Activated naive CD4-positive, alpha-beta T cell treated with anti-CD3 and anti-CD28 coated beads for 36 hours (primary cell): ENCODE results near the gene LRRN2. TPM values are rescaled to one million over a fixed set of nuclear protein-coding genes. Genes with fewer than 3 reads are reported as not detected.
"Not testable (repeated sequence)": the region's sequence is repeated elsewhere in the genome, so short reads cannot be mapped to it uniquely, and the experiment has no call there.

ENCODE experiments used
- CTCF ChIA-PET: fragments of 350-600 bp; sonication (Branson Sonifier 250); formaldehyde crosslinking; loops from one replicate; lab custom pipeline; 2021; ENCODE audit warnings: antibody characterized with exemption; lab: Charles Lee
- DNase-seq: peaks from one replicate; pipeline ENCODE4 v3.0.0-alpha.2; 2020
- H3K27ac Mint-ChIP-seq: one replicate; pipeline ENCODE4 v1.8.0; 2021; ENCODE audit warnings: mild to moderate bottlenecking, mixed read lengths
- H3K27me3 Mint-ChIP-seq: one replicate; pipeline ENCODE4 v1.8.0; 2021; ENCODE audit warnings: low read depth, mixed read lengths
- H3K36me3 Mint-ChIP-seq: one replicate; pipeline ENCODE4 v1.8.0; 2021; ENCODE audit warnings: low read depth, mixed read lengths
- H3K4me1 Mint-ChIP-seq: one replicate; pipeline ENCODE4 v1.8.0; 2021; ENCODE audit warnings: low read depth, mixed read lengths
- H3K4me3 Mint-ChIP-seq: one replicate; pipeline ENCODE4 v1.8.0; 2021; ENCODE audit warnings: mild to moderate bottlenecking, moderate library complexity, mixed read lengths
- H3K9me3 Mint-ChIP-seq: one replicate; pipeline ENCODE4 v1.8.0; 2021; ENCODE audit warnings: mixed read lengths
- intact Hi-C: fragments of 100-400 bp; cut with micrococcal nuclease; formaldehyde crosslinking; loops from one replicate; pipeline ENCODE4 v1.15.1; 2023
- total RNA-seq, 2 experiments: library from RNA; stranded (reverse); gene quantifications; one replicate each; pipeline ENCODE4 v1.2.3, GENCODE V29; 2021

LRRN2 gene
- not detected for total RNA-seq

DNA sequence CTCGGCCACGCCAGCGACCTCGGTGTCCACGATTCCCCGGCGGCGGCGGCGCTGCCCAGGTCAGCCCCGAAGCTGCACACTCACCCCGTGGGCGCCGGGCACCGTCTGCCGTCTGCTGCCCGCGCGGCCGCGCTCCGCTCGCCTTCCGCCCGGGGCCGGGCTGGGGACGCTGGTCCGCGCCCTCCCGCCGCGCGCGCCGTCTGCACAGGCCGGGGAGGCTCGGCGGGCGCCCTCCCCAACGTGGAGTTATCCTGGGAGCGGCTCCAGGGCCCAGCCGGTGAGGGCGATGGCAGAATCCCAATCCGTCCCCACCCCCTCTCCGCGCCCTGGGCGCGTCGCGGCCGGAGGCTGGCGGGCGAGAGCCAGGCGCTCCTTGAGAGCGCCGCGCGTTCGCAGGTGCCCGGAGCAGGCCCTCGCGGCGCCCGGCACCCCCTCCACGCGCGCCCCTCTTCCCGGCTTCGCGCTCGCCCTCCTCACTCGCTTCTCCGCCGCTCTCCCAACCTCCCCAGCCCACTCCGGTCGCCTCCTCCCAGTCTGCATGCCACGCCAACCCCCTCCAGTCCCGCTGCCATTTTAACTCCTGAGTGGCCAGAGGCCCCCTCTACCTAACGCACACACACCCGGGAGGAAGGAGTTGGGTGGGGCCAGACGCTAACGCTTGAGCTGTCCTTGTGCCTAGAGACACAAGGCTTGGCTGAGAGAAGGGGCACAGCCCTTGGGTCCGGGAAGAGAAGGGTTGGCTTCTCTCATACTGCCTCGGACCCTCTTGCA, at the start of gene LRRN2:
Gene LRRN2, minus strand, starts transcription at position 503 of the 771 bp plus-strand sequence. CDS start 65,746 bp downstream, outside the sequence.
- no peaks in the 10 kb centered on the region for H3K9me3 Mint-ChIP-seq
- peaks cover 34% of the 10 kb centered on the region for H3K27me3 Mint-ChIP-seq
- peaks cover 8% of the 10 kb centered on the region for H3K4me1 Mint-ChIP-seq
- DNase-seq = no peak
- intact Hi-C loops = no loop called here
- H3K4me3 Mint-ChIP-seq = peak within 1 kb of the TSS; percentile 58
- CTCF ChIA-PET = interaction anchor here (1.1 to 2.3 kb wide), 2 partner anchors 120 to 121 kb away, joined by 3 to 5 read pairs; no protein-coding TSS in a partner anchor
- H3K27ac Mint-ChIP-seq = no peak within 1 kb of the TSS
- H3K36me3 Mint-ChIP-seq = no peaks in the 10 kb centered on the region

DNA sequence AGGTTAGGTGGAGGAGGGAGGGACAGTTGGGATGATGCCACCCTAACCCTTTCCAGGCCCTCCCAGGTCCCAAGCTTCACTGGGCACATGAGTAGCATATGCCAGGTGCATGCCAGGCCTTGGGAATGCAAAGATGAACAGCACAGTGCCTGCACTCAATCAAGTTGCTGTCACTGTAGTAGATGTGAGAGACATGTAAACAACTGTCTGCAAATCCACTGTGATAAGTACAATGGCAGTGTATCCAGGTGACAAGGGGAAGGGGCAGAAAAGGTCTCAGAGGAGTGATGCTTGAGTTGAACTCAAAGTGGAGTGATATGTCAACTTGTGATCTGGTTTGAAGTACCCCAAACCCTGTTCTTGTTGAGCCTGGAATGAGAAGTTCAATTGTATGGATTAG, 49.5 kb upstream of the LRRN2 start:
- CTCF ChIA-PET = interaction anchor here (0.7 to 0.9 kb wide), 2 partner anchors 28 to 72 kb away, joined by 3 read pairs; no protein-coding TSS in a partner anchor
- no peaks in the 10 kb centered on the region for H3K36me3 Mint-ChIP-seq
- H3K27ac Mint-ChIP-seq = no peak overlapping the region
- no peaks in the 10 kb centered on the region for H3K4me1 Mint-ChIP-seq
- peaks cover 2% of the 10 kb centered on the region for H3K27me3 Mint-ChIP-seq
- intact Hi-C loops = no loop called here
- peaks cover 8% of the 10 kb centered on the region for H3K9me3 Mint-ChIP-seq
- H3K4me3 Mint-ChIP-seq = no peak overlapping the region
- DNase-seq = no peak

DNA sequence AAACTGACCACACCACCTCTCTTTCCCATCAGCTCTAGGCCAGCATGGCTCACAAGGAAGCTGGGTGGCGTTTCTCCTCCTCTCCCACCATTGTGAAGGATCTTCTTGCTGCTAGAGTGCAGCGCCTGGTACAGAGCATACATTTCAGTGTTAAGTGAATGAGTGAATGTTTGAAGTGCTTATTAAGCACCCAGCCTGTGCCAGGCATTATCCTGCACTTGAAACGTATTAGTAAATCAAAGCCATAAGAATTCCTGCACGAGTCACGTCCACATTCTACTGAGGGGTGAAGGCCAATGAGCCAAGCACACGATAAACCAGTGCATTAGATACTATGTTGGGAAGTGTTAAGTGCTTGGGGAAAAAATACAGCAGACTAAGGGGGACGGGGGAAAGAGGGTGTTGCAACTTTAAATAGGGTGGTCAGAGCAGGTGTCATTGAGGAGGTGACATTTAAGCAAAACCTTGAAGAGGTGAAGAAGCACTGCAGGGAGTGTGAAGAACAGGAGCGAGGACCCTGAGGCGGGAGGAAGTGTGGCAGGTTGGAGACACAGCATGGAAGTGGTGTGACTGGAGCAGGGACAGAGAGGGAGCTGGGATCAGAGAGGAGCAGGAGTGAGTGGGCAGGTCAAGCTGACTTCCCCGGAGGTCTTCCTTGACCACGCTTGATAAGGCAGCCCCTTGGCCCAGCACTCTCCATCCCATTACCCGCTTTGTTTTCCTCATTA, 48.5 kb upstream of the LRRN2 start:
- Mint-ChIP-seq H3K4me1 (no peaks in the 10 kb centered on the region), H3K4me3 (no peak overlapping the region), H3K27me3 (peaks cover 2% of the 10 kb centered on the region), H3K36me3 (no peaks in the 10 kb centered on the region), H3K9me3 (peaks cover 8% of the 10 kb centered on the region), H3K27ac (no peak overlapping the region)
- intact Hi-C loops = no loop called here
- CTCF ChIA-PET = interaction anchor here (0.9 kb wide), 1 partner anchor 73 kb away, joined by 3 read pairs; no protein-coding TSS in a partner anchor
- no peak for DNase-seq

DNA sequence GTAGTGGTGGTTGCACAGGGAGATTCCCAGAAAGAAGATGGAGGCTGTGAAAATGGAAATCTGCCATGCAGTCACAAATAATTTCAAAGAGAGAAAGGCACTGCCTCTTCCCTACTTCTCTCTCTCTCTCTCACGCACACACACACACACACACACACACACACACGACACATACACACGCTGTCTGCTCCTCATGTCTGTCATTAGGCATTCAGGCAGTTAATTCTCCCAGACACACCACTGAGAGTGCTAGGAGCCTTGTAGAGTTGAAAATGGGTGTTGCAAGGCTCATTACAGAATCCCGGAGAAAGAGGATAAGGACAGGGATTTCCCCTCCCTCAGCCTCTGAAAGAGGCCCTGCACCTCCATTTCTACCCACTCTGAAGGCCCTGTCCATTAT, 47.8 kb upstream of the LRRN2 start:
- no peak overlapping the region for H3K27ac Mint-ChIP-seq
- no peaks in the 10 kb centered on the region for H3K4me1 Mint-ChIP-seq
- no peak overlapping the region for H3K4me3 Mint-ChIP-seq
- CTCF ChIA-PET = interaction anchor here (2.0 kb wide), 1 partner anchor 14 kb away, joined by 8 read pairs; no protein-coding TSS in a partner anchor
- intact Hi-C loops = no loop called here
- H3K9me3 Mint-ChIP-seq = peaks cover 2% of the 10 kb centered on the region
- no peaks in the 10 kb centered on the region for H3K36me3 Mint-ChIP-seq
- DNase-seq = no peak
- peaks cover under 1% of the 10 kb centered on the region for H3K27me3 Mint-ChIP-seq

DNA sequence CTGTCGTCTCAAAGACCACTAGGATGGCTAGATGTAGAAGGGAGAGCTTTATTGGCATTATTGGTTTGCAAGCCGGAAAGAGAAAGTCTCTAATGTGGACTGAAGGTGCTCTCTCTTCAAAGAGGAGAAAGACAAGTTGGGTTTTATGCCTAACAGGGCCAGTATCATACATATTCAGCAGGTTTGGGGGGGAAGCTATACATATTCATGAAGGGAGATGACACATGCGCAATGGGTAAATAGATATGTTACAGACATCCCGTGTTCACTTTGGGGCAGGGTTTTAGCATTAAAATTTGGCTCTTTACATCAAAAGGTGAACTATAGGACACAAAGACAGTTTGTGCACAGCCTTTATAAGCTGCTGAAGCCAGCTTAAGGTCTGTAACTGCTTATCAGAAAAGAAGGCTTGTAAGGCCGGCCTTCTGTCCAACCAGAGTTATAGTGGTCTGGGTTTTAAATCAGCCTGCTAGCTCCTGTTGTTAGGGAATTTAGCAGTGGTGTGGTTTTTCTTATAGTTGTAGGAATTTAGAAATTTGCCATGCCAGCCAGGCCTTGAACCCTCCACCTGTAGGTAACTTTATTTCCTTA, 46.5 kb upstream of the LRRN2 start:
- H3K4me3 Mint-ChIP-seq = no peak overlapping the region
- intact Hi-C loops = no loop called here
- no peaks in the 10 kb centered on the region for H3K27me3 Mint-ChIP-seq
- no peak overlapping the region for H3K27ac Mint-ChIP-seq
- no peaks in the 10 kb centered on the region for H3K4me1 Mint-ChIP-seq
- DNase-seq = no peak
- H3K9me3 Mint-ChIP-seq = peaks cover 2% of the 10 kb centered on the region
- no peaks in the 10 kb centered on the region for H3K36me3 Mint-ChIP-seq
- CTCF ChIA-PET = interaction anchor here (1.3 to 2.0 kb wide), 3 partner anchors 15 to 60 kb away, joined by 4 to 8 read pairs (median 6); no protein-coding TSS in a partner anchor

DNA sequence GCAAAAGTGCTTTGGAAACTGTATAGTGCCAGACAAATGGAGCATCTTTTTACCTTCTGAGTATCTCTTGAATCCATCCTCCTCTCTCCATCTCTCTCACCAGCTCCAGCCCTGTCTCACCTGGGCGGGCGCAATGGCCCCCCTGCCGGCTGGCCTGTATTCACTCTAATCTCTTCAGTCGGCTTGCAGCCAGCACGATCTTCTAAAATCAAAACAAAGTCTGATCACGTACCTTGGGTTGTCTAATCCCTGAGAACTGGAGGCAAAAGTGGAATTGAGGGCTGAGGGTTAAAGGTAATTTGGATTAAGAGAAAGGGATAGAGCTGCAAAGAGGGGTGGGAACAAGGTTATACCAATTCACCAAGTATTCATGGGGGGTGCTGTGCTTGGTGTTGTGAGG, 46.0 kb upstream of the LRRN2 start:
- H3K4me3 Mint-ChIP-seq = no peak overlapping the region
- no peaks in the 10 kb centered on the region for H3K36me3 Mint-ChIP-seq
- DNase-seq = no peak
- peaks cover 1% of the 10 kb centered on the region for H3K4me1 Mint-ChIP-seq
- no peaks in the 10 kb centered on the region for H3K9me3 Mint-ChIP-seq
- CTCF ChIA-PET = interaction anchor here (1.3 to 2.0 kb wide), 3 partner anchors 15 to 60 kb away, joined by 4 to 8 read pairs (median 6); no protein-coding TSS in a partner anchor
- H3K27ac Mint-ChIP-seq = no peak overlapping the region
- intact Hi-C loops = no loop called here
- peaks cover under 1% of the 10 kb centered on the region for H3K27me3 Mint-ChIP-seq

DNA sequence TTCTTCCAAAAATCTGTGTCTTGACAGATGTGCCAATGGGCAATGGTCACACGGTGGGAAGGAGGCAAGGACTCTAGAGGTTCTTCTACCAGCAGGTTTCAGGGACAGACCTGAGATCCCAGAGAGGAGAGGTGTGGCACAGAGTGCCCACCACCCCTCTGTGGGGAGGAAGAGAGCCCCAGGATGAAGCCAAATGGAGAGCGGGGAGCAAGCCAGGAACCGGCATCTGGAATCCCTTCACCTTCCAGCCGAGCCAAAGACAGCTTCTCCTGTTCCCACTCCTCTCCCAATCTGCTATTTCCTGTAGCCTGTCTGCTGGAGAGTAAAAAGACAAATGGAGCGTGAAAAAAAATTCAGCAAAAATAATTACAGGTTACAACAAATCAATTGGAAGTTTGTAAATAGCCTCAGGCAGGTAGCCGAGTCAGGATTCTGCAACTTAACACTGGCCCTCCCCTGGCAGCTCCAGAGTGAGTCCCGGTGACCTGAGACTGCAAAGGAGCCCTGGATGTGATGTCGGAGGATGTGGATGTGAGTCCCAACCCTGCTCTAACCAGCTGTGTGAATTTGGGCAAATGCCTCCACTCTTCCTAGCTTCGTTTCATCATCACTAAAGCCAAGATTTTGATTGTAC, 45.4 kb upstream of the LRRN2 start:
- intact Hi-C loops = no loop called here
- peaks cover 5% of the 10 kb centered on the region for H3K4me1 Mint-ChIP-seq
- CTCF ChIA-PET = interaction anchor here (0.6 to 1.8 kb wide), 4 partner anchors 16 to 1440 kb away, joined by 3 to 6 read pairs (median 4); no protein-coding TSS in a partner anchor
- no peak overlapping the region for H3K4me3 Mint-ChIP-seq
- no peaks in the 10 kb centered on the region for H3K36me3 Mint-ChIP-seq
- no peak overlapping the region for H3K27ac Mint-ChIP-seq
- H3K9me3 Mint-ChIP-seq = no peaks in the 10 kb centered on the region
- peaks cover 1% of the 10 kb centered on the region for H3K27me3 Mint-ChIP-seq
- DNase-seq = no peak

DNA sequence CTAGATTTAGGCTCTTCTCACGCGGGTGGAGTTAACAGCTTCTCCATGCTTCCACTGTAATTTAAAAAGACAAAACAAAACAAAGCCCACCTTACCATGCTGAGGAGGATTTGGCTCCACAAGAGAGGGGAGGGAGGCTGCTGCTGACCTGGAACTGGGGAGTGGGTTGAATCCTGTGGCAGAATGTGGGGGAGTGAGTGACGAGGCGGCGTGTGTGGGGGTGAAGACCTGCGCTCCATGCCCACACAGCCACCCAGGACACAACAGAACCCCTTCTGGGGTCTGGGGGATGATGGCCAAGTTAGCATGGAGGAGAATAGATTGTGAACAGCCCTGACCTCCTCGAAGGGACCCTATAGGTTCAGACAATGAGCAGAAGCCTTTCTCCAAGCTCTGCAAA, 44.0 kb upstream of the LRRN2 start:
- Mint-ChIP-seq H3K27ac (no peak overlapping the region), H3K9me3 (no peaks in the 10 kb centered on the region), H3K4me1 (peaks cover 5% of the 10 kb centered on the region), H3K36me3 (no peaks in the 10 kb centered on the region), H3K4me3 (no peak overlapping the region), H3K27me3 (peaks cover 1% of the 10 kb centered on the region)
- CTCF ChIA-PET = interaction anchor here (0.6 to 1.4 kb wide), 3 partner anchors 17 to 285 kb away, joined by 3 read pairs; no protein-coding TSS in a partner anchor
- DNase-seq = no peak
- intact Hi-C loops = no loop called here

DNA sequence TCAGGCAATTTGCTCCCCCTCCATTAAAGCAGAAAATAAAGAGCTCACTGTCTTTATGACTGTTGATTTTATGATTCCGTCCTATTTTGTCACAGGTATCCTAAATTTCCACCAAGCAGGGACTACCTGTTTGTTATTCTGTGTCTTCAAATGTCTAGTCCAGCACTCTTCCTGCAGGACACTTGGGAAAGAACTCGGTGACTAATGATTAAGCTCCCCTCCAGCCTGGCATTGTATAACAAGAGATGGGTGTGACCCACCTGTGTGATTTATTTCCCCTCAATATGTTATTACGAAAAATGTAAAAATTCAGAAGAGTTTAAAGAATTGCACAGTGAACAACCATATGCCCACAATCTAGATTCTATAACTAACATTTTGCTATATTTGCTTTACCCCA, 42.9 kb upstream of the LRRN2 start:
- intact Hi-C loops = no loop called here
- Mint-ChIP-seq H3K27ac (no peak overlapping the region), H3K4me3 (no peak overlapping the region), H3K36me3 (no peaks in the 10 kb centered on the region), H3K27me3 (peaks cover 1% of the 10 kb centered on the region), H3K4me1 (peaks cover 5% of the 10 kb centered on the region), H3K9me3 (no peaks in the 10 kb centered on the region)
- CTCF ChIA-PET = no interaction called here
- no peak for DNase-seq

DNA sequence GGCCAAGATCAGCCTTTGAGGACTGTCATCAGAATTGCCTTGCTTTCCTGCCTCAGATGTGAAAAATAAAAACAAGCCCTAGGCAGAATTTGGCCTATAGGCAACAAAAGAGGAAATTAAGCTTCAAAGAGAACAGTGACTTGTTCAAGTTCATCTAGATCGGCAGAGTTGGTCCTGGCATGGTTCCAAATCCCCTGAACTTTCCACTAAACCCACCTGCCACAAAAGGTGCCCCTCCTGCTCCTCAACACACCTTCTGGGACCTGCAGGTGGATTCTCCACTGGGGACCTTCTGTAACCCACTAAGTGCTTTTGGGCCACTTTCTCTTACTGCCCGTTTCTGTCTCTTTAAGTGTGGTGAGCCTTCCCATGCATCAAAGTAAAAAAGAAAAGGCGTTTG, 42.5 kb upstream of the LRRN2 start:
- DNase-seq = no peak
- no peaks in the 10 kb centered on the region for H3K9me3 Mint-ChIP-seq
- H3K27ac Mint-ChIP-seq = no peak overlapping the region
- H3K4me3 Mint-ChIP-seq = no peak overlapping the region
- peaks cover 5% of the 10 kb centered on the region for H3K4me1 Mint-ChIP-seq
- intact Hi-C loops = no loop called here
- no peaks in the 10 kb centered on the region for H3K36me3 Mint-ChIP-seq
- peaks cover 1% of the 10 kb centered on the region for H3K27me3 Mint-ChIP-seq
- CTCF ChIA-PET = no interaction called here

DNA sequence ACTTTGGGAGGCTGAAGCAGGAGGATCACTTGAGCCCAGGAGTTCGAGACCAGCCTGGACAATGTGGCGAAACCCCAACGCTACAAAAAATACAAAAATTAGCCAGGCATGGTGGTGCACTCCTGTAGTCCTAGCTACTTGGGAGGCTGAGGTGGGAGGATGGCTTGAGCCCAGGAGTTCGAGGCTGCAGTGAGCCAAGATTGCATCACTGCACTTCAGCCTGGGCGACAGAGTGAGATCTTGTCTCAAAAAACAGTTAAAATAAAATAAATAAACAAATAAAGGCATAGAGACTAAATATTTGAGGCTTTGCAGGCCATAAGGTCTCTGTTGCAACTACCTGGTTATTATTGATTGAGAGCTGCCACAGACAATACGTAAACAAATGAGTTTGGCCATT, 41.9 kb upstream of the LRRN2 start:
- H3K4me1 Mint-ChIP-seq, H3K36me3 Mint-ChIP-seq, H3K27me3 Mint-ChIP-seq, intact Hi-C loops, DNase-seq, H3K9me3 Mint-ChIP-seq, CTCF ChIA-PET, H3K4me3 Mint-ChIP-seq, H3K27ac Mint-ChIP-seq: not testable (repeated sequence)

DNA sequence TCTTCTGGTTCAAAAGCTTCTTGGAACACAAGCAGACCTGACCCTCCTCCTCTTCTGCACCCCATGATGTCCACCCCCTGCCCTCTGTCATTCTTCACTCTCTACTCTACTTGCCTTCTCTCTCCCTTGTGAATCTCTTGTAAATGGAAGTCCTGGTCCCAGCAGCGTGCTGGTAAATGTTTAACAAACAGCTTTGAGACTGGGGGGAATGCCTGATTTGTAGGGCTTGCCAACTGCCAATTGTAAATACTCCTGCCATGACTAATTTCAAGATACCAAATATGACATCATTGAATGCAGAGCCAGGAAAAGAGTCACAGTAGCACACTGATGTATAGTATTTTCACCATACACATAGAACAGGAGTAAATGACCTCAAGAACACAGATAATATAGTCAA, 40.9 kb upstream of the LRRN2 start:
- Mint-ChIP-seq H3K4me1 (peaks cover 5% of the 10 kb centered on the region), H3K36me3 (no peaks in the 10 kb centered on the region), H3K9me3 (no peaks in the 10 kb centered on the region), H3K27ac (peak overlapping the region; percentile 51), H3K27me3 (peaks cover 1% of the 10 kb centered on the region), H3K4me3 (no peak overlapping the region)
- CTCF ChIA-PET = interaction anchor here (1.0 to 1.9 kb wide), 3 partner anchors 11 to 37 kb away, joined by 3 to 4 read pairs (median 4); no protein-coding TSS in a partner anchor
- DNase-seq = peak; percentile 28
- intact Hi-C loops = no loop called here
